HUES48 (cell line): ENCODE measurements around the gene HEXIM1.

Source experiments
- H3K27ac ChIP-seq: one replicate; pipeline ENCODE4 v1.7.0; 2013; ENCODE audit warnings: low read depth, low read length, inconsistent platforms
- H3K27me3 ChIP-seq: 2 replicates; pipeline ENCODE4 v1.6.1; 2013; ENCODE audit warnings: mild to moderate bottlenecking, low read length; ENCODE audit not compliant: control insufficient read depth, insufficient read depth
- H3K36me3 ChIP-seq: 2 replicates; pipeline ENCODE4 v1.6.1; 2013; ENCODE audit warnings: low read length; ENCODE audit not compliant: control insufficient read depth, insufficient read depth
- H3K4me1 ChIP-seq: 2 replicates; pipeline ENCODE4 v1.6.1; 2013; ENCODE audit warnings: mild to moderate bottlenecking, low read length; ENCODE audit not compliant: control insufficient read depth, insufficient read depth
- H3K4me3 ChIP-seq: 2 replicates; pipeline ENCODE4 v1.5.1; 2013; ENCODE audit warnings: mild to moderate bottlenecking, low read depth, low read length
- H3K9ac ChIP-seq: 2 replicates; pipeline ENCODE4 v1.6.1; 2013; ENCODE audit warnings: mild to moderate bottlenecking, low read depth, low read length, moderate library complexity
- H3K9me3 ChIP-seq: 2 replicates; pipeline ENCODE4 v1.6.1; 2013; ENCODE audit warnings: low read length; ENCODE audit not compliant: control insufficient read depth, insufficient read depth

The HEXIM1 gene

GRCh38 chr17:45149037-45149668, 878 bp downstream of the HEXIM1 start:
- H3K36me3 ChIP-seq, result no peaks in the 10 kb centered on the region

GRCh38 chr17:45149669-45150664, 1.7 kb downstream of the HEXIM1 start:
- Histone ChIP-seq H3K9ac (peak overlapping the region; percentile 50), H3K4me1 (peaks cover 14% of the 10 kb centered on the region), H3K4me3 (peak overlapping the region; percentile 96), H3K27me3 (no peaks in the 10 kb centered on the region), H3K27ac (peak overlapping the region; percentile 76), H3K36me3 (no peaks in the 10 kb centered on the region), H3K9me3 (no peaks in the 10 kb centered on the region)

More at GRCh38 chr17:45149037-45149668, 878 bp downstream of the HEXIM1 start:
- Histone ChIP-seq H3K9ac (peak overlapping the region; percentile 50), H3K4me3 (peak overlapping the region; percentile 96), H3K9me3 (no peaks in the 10 kb centered on the region), H3K27me3 (no peaks in the 10 kb centered on the region), H3K4me1 (peaks cover 17% of the 10 kb centered on the region), H3K27ac (peak overlapping the region; percentile 76)

GRCh38 chr17:45150911-45151809, 2.9 kb downstream of the HEXIM1 start:
- H3K9me3 ChIP-seq, result no peaks in the 10 kb centered on the region
- peak overlapping the region; percentile 15 for H3K27ac ChIP-seq
- H3K36me3 ChIP-seq, result no peaks in the 10 kb centered on the region
- H3K9ac ChIP-seq, result no peak overlapping the region
- H3K4me3 ChIP-seq, result peak overlapping the region; percentile 96
- no peaks in the 10 kb centered on the region for H3K27me3 ChIP-seq
- H3K4me1 ChIP-seq, result peaks cover 14% of the 10 kb centered on the region

- H3K4me3 ChIP-seq, result no peak overlapping the region
- H3K27ac ChIP-seq, result no peak overlapping the region
- H3K36me3 ChIP-seq, result no peaks in the 10 kb centered on the region
- no peaks in the 10 kb centered on the region for H3K9me3 ChIP-seq
- no peaks in the 10 kb centered on the region for H3K27me3 ChIP-seq
- H3K9ac ChIP-seq, result no peak overlapping the region
- peaks cover 13% of the 10 kb centered on the region for H3K4me1 ChIP-seq
These were observed 6.8 kb downstream of the HEXIM1 start for GRCh38 chr17:45155029-45155428.

GRCh38 chr17:45155483-45155882, 7.2 kb downstream of the HEXIM1 start:
- Histone ChIP-seq H3K4me3 (no peak overlapping the region), H3K36me3 (no peaks in the 10 kb centered on the region), H3K4me1 (peaks cover 16% of the 10 kb centered on the region), H3K9me3 (no peaks in the 10 kb centered on the region), H3K27ac (peak overlapping the region; percentile 47), H3K27me3 (no peaks in the 10 kb centered on the region), H3K9ac (no peak overlapping the region)

GRCh38 chr17:45156242-45156641, 8.0 kb downstream of the HEXIM1 start:
- Histone ChIP-seq H3K27me3 (no peaks in the 10 kb centered on the region), H3K4me1 (peaks cover 11% of the 10 kb centered on the region), H3K4me3 (no peak overlapping the region), H3K27ac (no peak overlapping the region), H3K9me3 (no peaks in the 10 kb centered on the region), H3K36me3 (no peaks in the 10 kb centered on the region), H3K9ac (no peak overlapping the region)

- Histone ChIP-seq H3K27me3 (no peaks in the 10 kb centered on the region), H3K9ac (peak overlapping the region; percentile 98), H3K27ac (peak overlapping the region; percentile 98), H3K36me3 (peaks cover 8% of the 10 kb centered on the region; the same call in 1 of the 2 replicates), H3K4me1 (peaks cover 18% of the 10 kb centered on the region), H3K4me3 (peak overlapping the region; percentile 89), H3K9me3 (no peaks in the 10 kb centered on the region)
These were observed 12.4 kb downstream of the HEXIM1 start for GRCh38 chr17:45160447-45161287.

GRCh38 chr17:45161288-45162024, 13.2 kb downstream of the HEXIM1 start, which contains the start of gene HEXIM2:
Gene HEXIM2, plus strand, starts transcription at chr17:45161875. Its CDS starts 919 bp downstream, at chr17:45162794.
- Histone ChIP-seq H3K9me3 (no peaks in the 10 kb centered on the region), H3K4me3 (peak within 1 kb of the TSS; percentile 89), H3K36me3 (peaks cover 8% of the 10 kb centered on the region; the same call in 1 of the 2 replicates), H3K9ac (peak within 1 kb of the TSS; percentile 98), H3K27me3 (no peaks in the 10 kb centered on the region), H3K4me1 (peaks cover 18% of the 10 kb centered on the region), H3K27ac (peak within 1 kb of the TSS; percentile 98)

GRCh38 chr17:45162025-45162687, 13.9 kb downstream of the HEXIM1 start:
- Histone ChIP-seq H3K4me3 (peak overlapping the region; percentile 63), H3K27ac (peak overlapping the region; percentile 71), H3K9me3 (no peaks in the 10 kb centered on the region), H3K9ac (peak overlapping the region; percentile 10; the same call in 1 of the 2 replicates), H3K27me3 (no peaks in the 10 kb centered on the region), H3K4me1 (peaks cover 18% of the 10 kb centered on the region), H3K36me3 (peaks cover 8% of the 10 kb centered on the region; the same call in 1 of the 2 replicates)
